Neural cell (in vitro differentiated cells): ENCODE measurements around the gene POLD4.

Source experiments
- EP300 ChIP-seq: fragments of 450-650 bp; conservative IDR thresholded peaks from 2 replicates; pipeline ENCODE4 v1.6.1; 2014; ENCODE audit warnings: antibody characterized with exemption, mild to moderate bottlenecking, moderate library complexity; ENCODE audit not compliant: poor library complexity, severe bottlenecking
- EZH2 ChIP-seq: fragments of 200-600, 300-800 bp; shearing (Covaris generic), sonication (generic); IDR thresholded peaks from 2 replicates; pipeline ENCODE4 v1.6.1; 2014; ENCODE audit warnings: antibody characterized with exemption, low read length, borderline replicate concordance, mild to moderate bottlenecking; ENCODE audit not compliant: insufficient read depth, poor library complexity, severe bottlenecking
- MXI1 ChIP-seq: fragments of 450-650 bp; conservative IDR thresholded peaks from 2 replicates; pipeline ENCODE4 v1.6.1; 2014; ENCODE audit warnings: antibody characterized with exemption, mild to moderate bottlenecking; ENCODE audit not compliant: poor library complexity, severe bottlenecking
- POLR2AphosphoS5 ChIP-seq: IDR thresholded peaks from 2 replicates; pipeline ENCODE4 v1.6.1; 2012
- RAD21 ChIP-seq: fragments of 450-650 bp; conservative IDR thresholded peaks from 2 replicates; pipeline ENCODE4 v1.6.1; 2014; ENCODE audit warnings: antibody characterized with exemption, mild to moderate bottlenecking, moderate library complexity
- SMC3 ChIP-seq: fragments of 450-650 bp; conservative IDR thresholded peaks from 2 replicates; pipeline ENCODE4 v1.6.1; 2014; ENCODE audit warnings: antibody characterized with exemption, mild to moderate bottlenecking, moderate library complexity; ENCODE audit not compliant: poor library complexity
- TAF1 ChIP-seq: IDR thresholded peaks from 2 replicates; pipeline ENCODE4 v1.6.1; 2012; ENCODE audit warnings: low read depth
- TF ChIP-seq, protein P1 (sequence below): fragments of 450-650 bp; IDR thresholded peaks from 2 replicates; pipeline ENCODE4 v1.5.1; 2014; ENCODE audit warnings: antibody characterized with exemption, mild to moderate bottlenecking, moderate library complexity; ENCODE audit not compliant: poor library complexity, severe bottlenecking
- TF ChIP-seq, protein P2 (sequence below): IDR thresholded peaks from 2 replicates; pipeline ENCODE4 v1.6.1; 2012; ENCODE audit warnings: borderline replicate concordance

DNA sequence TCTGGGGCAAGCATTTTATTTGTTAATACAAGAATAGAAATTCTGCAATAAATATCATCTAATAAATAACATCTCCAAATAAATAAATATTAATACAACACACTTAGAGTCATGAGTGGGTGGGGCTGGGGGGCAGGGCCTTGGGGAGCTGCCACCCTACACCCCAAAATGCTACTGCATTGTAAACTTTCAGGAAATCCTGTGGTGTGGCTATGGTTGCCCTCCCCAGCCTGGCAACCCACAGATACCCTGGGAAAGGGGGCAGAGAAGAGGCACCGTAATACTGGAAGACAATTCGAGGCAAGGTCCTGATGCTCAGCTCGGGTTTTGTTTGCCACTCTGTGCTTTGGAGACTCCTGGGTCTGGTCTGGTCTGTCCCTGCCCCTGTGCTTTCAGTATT lies 10.8 kb upstream of the POLD4 start:
- no peak for TF ChIP-seq EZH2
- TF ChIP-seq, protein P1, sequence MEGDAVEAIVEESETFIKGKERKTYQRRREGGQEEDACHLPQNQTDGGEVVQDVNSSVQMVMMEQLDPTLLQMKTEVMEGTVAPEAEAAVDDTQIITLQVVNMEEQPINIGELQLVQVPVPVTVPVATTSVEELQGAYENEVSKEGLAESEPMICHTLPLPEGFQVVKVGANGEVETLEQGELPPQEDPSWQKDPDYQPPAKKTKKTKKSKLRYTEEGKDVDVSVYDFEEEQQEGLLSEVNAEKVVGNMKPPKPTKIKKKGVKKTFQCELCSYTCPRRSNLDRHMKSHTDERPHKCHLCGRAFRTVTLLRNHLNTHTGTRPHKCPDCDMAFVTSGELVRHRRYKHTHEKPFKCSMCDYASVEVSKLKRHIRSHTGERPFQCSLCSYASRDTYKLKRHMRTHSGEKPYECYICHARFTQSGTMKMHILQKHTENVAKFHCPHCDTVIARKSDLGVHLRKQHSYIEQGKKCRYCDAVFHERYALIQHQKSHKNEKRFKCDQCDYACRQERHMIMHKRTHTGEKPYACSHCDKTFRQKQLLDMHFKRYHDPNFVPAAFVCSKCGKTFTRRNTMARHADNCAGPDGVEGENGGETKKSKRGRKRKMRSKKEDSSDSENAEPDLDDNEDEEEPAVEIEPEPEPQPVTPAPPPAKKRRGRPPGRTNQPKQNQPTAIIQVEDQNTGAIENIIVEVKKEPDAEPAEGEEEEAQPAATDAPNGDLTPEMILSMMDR = no peak
- no peak for TF ChIP-seq POLR2AphosphoS5
- TF ChIP-seq, protein P2, sequence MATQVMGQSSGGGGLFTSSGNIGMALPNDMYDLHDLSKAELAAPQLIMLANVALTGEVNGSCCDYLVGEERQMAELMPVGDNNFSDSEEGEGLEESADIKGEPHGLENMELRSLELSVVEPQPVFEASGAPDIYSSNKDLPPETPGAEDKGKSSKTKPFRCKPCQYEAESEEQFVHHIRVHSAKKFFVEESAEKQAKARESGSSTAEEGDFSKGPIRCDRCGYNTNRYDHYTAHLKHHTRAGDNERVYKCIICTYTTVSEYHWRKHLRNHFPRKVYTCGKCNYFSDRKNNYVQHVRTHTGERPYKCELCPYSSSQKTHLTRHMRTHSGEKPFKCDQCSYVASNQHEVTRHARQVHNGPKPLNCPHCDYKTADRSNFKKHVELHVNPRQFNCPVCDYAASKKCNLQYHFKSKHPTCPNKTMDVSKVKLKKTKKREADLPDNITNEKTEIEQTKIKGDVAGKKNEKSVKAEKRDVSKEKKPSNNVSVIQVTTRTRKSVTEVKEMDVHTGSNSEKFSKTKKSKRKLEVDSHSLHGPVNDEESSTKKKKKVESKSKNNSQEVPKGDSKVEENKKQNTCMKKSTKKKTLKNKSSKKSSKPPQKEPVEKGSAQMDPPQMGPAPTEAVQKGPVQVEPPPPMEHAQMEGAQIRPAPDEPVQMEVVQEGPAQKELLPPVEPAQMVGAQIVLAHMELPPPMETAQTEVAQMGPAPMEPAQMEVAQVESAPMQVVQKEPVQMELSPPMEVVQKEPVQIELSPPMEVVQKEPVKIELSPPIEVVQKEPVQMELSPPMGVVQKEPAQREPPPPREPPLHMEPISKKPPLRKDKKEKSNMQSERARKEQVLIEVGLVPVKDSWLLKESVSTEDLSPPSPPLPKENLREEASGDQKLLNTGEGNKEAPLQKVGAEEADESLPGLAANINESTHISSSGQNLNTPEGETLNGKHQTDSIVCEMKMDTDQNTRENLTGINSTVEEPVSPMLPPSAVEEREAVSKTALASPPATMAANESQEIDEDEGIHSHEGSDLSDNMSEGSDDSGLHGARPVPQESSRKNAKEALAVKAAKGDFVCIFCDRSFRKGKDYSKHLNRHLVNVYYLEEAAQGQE = no peak
- no peak for TF ChIP-seq MXI1
- no peak for TF ChIP-seq RAD21
- TF ChIP-seq TAF1 = no peak
- no peak for TF ChIP-seq EP300
- TF ChIP-seq SMC3 = no peak
